ENCODE measurements around the gene PTPN5. TPM values are rescaled to one million over a fixed set of nuclear protein-coding genes. Genes with fewer than 3 reads are reported as not detected.

PTPN5 gene
- total RNA-seq, 1 experiment from 2014 or later: not detected

DNA sequence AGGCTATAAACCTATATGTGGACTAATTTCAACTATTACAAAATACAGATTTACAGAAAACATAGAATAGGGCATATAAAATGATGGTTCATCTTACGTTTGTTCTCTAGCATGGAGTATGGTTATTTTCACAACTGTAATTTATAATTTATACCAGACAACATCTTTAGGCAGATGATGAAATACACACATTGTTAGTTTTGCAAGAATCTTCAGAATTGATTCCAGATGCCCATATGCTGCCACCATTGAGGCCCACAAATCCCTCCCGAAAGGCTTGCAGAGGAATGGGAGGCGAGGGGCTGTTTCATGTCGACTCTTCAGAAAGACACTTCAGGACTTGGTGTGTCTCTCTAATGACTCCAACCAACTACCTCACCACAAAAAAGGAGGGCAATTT is 6.2 kb downstream of the PTPN5 start:
- H3K36me3 Mint-ChIP-seq (ENCODE audit: insufficient read depth, unreplicated experiment): no peaks in the 10 kb centered on the region
- no peak for DNase-seq
- intact Hi-C loops (cut with micrococcal nuclease; ENCODE audit: unreplicated experiment): no loop called here
- no peak overlapping the region for H3K27ac Mint-ChIP-seq (ENCODE audit: unreplicated experiment)
- H3K4me3 Mint-ChIP-seq (ENCODE audit: low read depth, unreplicated experiment): no peak overlapping the region
- H3K27me3 Mint-ChIP-seq (ENCODE audit: unreplicated experiment): peaks cover 86% of the 10 kb centered on the region
- CTCF ChIA-PET: no interaction called here
- TF ChIP-seq, protein P1, sequence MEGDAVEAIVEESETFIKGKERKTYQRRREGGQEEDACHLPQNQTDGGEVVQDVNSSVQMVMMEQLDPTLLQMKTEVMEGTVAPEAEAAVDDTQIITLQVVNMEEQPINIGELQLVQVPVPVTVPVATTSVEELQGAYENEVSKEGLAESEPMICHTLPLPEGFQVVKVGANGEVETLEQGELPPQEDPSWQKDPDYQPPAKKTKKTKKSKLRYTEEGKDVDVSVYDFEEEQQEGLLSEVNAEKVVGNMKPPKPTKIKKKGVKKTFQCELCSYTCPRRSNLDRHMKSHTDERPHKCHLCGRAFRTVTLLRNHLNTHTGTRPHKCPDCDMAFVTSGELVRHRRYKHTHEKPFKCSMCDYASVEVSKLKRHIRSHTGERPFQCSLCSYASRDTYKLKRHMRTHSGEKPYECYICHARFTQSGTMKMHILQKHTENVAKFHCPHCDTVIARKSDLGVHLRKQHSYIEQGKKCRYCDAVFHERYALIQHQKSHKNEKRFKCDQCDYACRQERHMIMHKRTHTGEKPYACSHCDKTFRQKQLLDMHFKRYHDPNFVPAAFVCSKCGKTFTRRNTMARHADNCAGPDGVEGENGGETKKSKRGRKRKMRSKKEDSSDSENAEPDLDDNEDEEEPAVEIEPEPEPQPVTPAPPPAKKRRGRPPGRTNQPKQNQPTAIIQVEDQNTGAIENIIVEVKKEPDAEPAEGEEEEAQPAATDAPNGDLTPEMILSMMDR (IDR thresholded peaks at IDR 0.05; ENCODE audit: unreplicated experiment): no peak
- no TSS peak for BruUV-seq (replicated peaks)
- H3K4me1 Mint-ChIP-seq (ENCODE audit: low read depth, unreplicated experiment): peaks cover 4% of the 10 kb centered on the region
- H3K9me3 Mint-ChIP-seq (ENCODE audit: low read depth, unreplicated experiment): no peaks in the 10 kb centered on the region

DNA sequence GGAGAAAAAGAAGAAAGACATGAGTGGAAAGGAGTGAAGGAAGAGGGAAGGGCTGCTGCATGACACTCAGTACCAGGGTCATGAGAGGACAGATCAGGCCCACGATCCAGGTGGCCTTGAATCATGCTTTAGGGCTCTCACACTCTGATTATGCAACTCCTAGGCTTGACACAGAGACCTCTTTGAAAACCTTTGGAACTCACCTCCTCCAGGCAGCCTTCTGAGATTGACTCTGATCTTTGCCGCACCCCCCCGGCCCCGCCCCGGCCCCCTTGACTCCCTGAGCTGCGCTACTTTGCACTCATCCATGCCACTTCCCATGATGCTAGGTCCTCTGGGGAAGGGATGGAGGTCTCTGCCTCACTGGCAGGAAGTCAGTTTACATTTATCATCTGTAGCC is 10.7 kb downstream of the PTPN5 start:
- BruUV-seq (replicated peaks): no TSS peak
- peaks cover 6% of the 10 kb centered on the region for H3K4me1 Mint-ChIP-seq (ENCODE audit: low read depth, unreplicated experiment)
- H3K27me3 Mint-ChIP-seq (ENCODE audit: unreplicated experiment): peaks cover 41% of the 10 kb centered on the region
- H3K36me3 Mint-ChIP-seq (ENCODE audit: insufficient read depth, unreplicated experiment): no peaks in the 10 kb centered on the region
- intact Hi-C loops (cut with micrococcal nuclease; ENCODE audit: unreplicated experiment): no loop called here
- no peaks in the 10 kb centered on the region for H3K9me3 Mint-ChIP-seq (ENCODE audit: low read depth, unreplicated experiment)
- CTCF ChIA-PET: no interaction called here
- H3K27ac Mint-ChIP-seq (ENCODE audit: unreplicated experiment): no peak overlapping the region
- TF ChIP-seq, protein P1 (IDR thresholded peaks at IDR 0.05; ENCODE audit: unreplicated experiment): no peak
- DNase-seq: no peak
- H3K4me3 Mint-ChIP-seq (ENCODE audit: low read depth, unreplicated experiment): no peak overlapping the region

DNA sequence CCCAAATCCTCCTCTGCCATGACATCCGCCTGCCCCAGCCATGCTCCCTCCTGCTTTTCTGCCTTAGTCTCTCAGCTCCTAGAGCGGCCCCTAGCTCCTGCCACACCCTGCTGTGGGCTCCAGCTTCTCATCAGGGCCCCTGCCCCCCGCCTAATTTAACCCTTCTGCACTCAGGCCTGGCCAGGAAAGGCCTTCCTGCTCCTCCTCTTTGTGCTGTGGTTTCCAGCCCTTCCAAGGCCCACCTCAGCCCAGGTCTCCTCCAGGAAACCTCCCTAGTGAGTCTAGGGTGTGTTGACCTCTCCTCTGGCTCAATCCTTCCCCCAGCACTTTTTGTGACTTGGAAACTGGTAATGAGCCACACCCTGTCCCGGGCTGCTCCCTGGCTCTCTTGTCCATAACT is 11.3 kb downstream of the PTPN5 start:
- BruUV-seq (replicated peaks): no TSS peak
- intact Hi-C loops (cut with micrococcal nuclease; ENCODE audit: unreplicated experiment): no loop called here
- no peak for DNase-seq
- CTCF ChIA-PET: no interaction called here
- H3K9me3 Mint-ChIP-seq (ENCODE audit: low read depth, unreplicated experiment): no peaks in the 10 kb centered on the region
- TF ChIP-seq, protein P1 (IDR thresholded peaks at IDR 0.05; ENCODE audit: unreplicated experiment): no peak
- peaks cover 6% of the 10 kb centered on the region for H3K4me1 Mint-ChIP-seq (ENCODE audit: low read depth, unreplicated experiment)
- peaks cover 37% of the 10 kb centered on the region for H3K27me3 Mint-ChIP-seq (ENCODE audit: unreplicated experiment)
- H3K4me3 Mint-ChIP-seq (ENCODE audit: low read depth, unreplicated experiment): no peak overlapping the region
- no peaks in the 10 kb centered on the region for H3K36me3 Mint-ChIP-seq (ENCODE audit: insufficient read depth, unreplicated experiment)
- H3K27ac Mint-ChIP-seq (ENCODE audit: unreplicated experiment): no peak overlapping the region

DNA sequence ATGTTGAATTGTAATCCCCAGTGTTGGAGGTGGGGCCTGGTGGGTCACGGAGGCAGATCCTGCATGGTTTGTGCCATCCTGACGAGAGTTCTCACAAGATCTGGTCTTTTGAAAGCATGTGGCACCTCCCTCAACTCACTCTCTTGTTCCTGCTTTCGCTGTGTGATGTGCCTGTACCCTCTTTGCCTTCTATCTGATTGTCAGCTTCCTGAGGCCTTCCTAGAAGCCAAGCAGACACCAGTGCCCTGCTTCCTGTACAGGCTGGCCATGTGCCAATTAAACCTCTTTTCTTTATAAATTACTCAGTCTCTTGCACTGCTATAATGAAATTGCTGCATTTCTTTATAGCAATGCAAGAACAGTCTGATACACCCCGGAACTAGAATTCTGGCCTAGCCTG is 13.1 kb downstream of the PTPN5 start:
- H3K36me3 Mint-ChIP-seq (ENCODE audit: insufficient read depth, unreplicated experiment): no peaks in the 10 kb centered on the region
- intact Hi-C loops (cut with micrococcal nuclease; ENCODE audit: unreplicated experiment): no loop called here
- TF ChIP-seq, protein P1 (IDR thresholded peaks at IDR 0.05; ENCODE audit: unreplicated experiment): no peak
- H3K4me3 Mint-ChIP-seq (ENCODE audit: low read depth, unreplicated experiment): no peak overlapping the region
- DNase-seq: no peak
- no TSS peak for BruUV-seq (replicated peaks)
- CTCF ChIA-PET: no interaction called here
- peaks cover 28% of the 10 kb centered on the region for H3K27me3 Mint-ChIP-seq (ENCODE audit: unreplicated experiment)
- no peak overlapping the region for H3K27ac Mint-ChIP-seq (ENCODE audit: unreplicated experiment)
- no peaks in the 10 kb centered on the region for H3K9me3 Mint-ChIP-seq (ENCODE audit: low read depth, unreplicated experiment)
- H3K4me1 Mint-ChIP-seq (ENCODE audit: low read depth, unreplicated experiment): peaks cover 6% of the 10 kb centered on the region
